GM13976 (cell line): ENCODE results near the gene LRRC4.

Source experiments
- DNase-seq: peaks from one replicate; pipeline ENCODE4 v3.0.0; 2012; ENCODE audit warnings: low spot score
- CTCF ChIP-seq: IDR thresholded peaks from 2 replicates; pipeline ENCODE4 v1.5.1; 2012; ENCODE audit warnings: borderline replicate concordance, mild to moderate bottlenecking; ENCODE audit not compliant: insufficient read depth; ENCODE audit errors: extremely low read depth, missing control alignments, control extremely low read depth
- in situ Hi-C: fragments of 300-500 bp; cut with MboI; formaldehyde crosslinking; loops from one replicate; pipeline ENCODE4 v1.12.0; 2022; ENCODE audit warnings: low sequenced_read_pairs, mixed read lengths, inconsistent platforms; ENCODE audit not compliant: unreplicated experiment

Gene LRRC4

GRCh38 chr7:128000048-128000447 lies 31.2 kb downstream of the LRRC4 start:
- DNase-seq: no peak
- no peak for TF ChIP-seq CTCF
- in situ Hi-C loops: no loop called here

DNA sequence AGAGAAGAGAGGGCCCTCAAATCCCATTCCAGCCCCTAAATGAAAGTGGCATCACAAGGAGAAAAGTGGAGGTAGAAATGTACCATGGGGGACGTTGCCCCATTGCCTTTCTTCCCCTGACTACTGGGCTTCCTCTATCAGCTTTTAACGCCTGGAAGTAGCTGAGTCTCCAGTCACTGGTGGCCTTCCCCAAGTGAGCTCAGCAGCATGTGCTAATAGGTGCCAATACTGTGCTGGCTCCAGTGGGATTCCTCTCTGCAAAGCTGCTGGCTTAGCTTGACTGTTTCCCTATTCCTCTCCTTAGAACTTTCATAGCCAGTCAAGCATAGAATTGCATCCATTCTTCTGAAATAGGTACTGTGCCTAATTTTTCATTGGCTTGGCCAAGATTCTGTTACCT lies 32.6 kb downstream of the LRRC4 start:
- in situ Hi-C loops: no loop called here
- DNase-seq: no peak
- TF ChIP-seq CTCF: no peak

DNA sequence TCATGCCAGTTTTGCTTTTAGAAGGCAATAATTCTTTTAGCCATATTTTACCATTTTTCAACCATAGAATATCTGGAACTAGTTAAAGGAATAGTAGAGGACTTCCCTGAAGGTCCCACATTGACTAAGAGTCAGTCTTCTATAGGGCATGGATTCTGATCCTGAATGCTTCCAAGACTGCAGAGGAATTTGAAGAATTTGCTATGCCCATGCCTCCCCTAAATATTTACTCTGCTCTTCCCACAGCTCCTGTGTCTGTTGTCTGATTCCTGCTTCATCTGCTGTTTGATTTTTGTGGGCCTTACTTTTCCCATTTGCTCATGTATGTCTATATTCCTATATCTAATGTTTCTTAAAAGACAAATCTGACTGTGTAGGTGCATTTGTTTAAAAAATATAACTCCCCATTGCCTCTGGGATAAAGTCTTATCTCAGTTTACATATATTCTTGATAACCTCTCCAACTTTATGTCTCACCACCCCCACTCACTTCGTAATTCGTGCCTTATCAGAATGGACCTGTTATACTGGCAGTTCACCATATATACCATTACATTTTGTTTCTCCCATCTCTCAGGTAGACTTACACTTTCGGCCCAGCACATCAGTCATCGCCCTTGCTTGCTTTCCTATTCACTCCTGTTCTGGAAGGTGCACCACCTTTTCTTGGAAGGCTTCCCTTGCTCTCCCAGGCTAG lies 33.9 kb downstream of the LRRC4 start:
- in situ Hi-C loops: no loop called here
- DNase-seq: no peak
- TF ChIP-seq CTCF: no peak

DNA sequence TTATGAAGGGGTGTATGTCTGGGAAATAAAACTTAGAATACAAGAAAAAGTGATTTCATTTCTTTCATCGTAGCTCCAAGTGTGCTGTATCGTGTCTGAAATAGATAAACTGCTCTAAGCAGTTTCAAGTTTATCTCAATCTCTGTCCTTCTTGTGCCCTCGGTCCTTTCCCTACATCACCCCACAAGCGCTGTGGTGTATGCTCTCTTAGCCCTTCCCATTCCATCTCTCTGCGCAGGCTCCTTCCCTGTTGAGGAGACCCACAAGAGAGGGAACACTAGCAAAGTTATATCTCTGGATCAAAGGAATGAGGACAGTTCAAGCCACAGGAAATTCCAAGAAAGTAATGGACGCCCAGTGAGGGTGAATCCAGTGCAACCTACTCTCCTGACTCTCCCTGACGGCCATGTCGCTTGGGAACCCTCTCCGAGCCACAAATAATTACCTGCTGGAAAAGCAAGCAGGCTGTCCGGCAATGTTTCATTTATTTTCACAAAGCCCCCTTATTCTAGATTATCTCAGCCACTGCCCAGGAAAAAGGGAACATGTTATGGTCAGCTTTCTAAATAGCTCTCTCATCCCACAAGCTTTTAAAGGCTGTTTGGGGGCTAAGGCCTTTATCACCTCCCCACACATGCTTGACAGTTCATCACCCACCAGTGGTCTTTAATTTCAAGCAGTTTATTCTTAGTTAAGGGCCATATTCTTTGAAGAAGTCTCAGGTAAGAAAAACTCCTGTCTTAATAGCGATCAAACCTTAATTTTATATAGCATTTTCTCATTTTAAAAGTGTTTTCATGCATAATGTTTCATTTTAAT lies 34.8 kb downstream of the LRRC4 start:
- no peak for DNase-seq
- in situ Hi-C loops: no loop called here
- TF ChIP-seq CTCF: no peak

DNA sequence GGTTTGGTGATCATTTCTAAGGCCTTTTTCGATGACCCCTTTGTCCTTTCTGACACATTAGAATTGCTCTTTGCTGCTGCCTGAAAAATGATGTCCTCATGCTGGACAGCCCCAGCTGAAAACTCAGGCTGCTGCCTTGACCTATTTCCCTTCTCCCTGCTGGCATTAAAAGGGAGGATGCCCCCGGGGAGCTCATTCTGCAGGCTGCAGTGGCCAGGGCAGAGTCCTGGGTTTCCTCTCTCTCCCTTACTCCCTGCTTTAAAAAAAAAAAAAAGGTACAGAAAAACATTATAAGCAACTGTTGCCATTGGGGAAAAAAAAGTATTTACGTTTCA lies 35.4 kb downstream of the LRRC4 start:
- no peak for DNase-seq
- in situ Hi-C loops: no loop called here
- TF ChIP-seq CTCF: no peak

DNA sequence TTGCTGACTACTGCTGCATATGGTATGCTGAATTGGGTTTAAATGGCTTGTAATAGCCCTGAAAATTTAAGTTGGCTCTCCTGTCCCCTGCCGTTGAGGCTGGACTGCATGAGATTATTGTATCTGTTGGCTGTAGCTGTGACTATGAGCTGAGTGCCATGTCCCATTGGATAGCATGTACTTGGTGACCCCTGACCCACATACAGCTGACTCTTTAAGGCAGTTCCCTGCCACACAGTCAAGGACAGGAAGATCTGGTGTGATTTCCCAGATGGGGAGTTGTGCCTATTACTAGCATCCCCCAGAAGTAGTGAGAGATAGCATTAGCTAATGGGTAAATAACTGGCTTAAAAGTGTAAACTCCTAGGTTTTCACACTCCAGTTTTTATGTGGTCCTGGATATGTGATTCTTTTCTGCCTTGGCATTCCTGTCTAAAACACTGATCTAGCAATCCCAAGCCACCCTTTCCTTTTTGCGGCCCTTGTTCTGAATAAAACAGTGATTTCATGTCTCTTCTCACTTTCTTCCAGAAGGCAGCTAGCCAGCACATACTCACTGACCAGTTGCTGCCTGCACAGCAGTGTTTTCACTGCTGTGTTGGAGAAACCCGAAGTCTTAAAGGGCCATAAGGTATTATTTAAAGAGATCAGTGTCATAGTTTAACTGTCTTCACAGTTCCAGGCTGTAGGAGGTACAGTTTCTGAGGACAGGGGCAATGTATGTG lies 35.9 kb downstream of the LRRC4 start:
- DNase-seq: no peak
- TF ChIP-seq CTCF: no peak
- in situ Hi-C loops: no loop called here
